ENCODE measurements around the gene KLHL26.

The KLHL26 gene

DNA sequence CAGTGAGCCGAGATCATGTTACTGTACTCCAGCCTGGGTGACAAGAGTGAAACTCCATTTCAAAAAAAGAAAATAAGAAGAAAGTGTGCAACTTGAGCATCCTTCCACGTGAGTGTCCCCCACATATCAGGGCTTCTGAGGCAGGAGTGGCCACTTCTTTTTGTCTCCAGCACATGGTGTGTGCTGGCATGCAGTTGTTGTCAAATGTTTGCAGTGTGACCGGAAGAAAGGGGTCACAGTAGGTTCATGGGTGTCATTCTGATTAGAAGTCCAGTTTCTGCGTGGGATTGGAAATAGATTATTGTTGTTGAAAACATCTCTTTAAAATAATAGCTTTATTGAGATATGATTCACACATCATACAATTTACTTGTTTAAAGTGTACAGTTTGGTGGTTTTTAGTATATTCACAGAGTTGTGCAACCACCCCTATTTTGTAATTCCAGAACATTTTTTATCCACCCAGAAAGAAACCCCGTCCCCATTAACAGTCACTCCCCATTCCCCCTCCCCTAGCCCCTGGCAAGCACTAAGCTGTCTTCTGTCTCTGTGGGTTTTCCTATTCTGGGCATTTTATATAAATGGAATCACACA lies 48.9 kb downstream of the KLHL26 start:
- DNase-seq (ENCODE audit: low spot score) = no peak

GRCh38 chr19:18687740-18688465 lies 51.1 kb downstream of the KLHL26 start:
- no peak for DNase-seq (ENCODE audit: low spot score)

GRCh38 chr19:18696023-18696422 lies 59.2 kb downstream of the KLHL26 start:
- DNase-seq (ENCODE audit: low spot score) = no peak

- DNase-seq (ENCODE audit: low spot score) = no peak
Measured at GRCh38 chr19:18697680-18698079, 60.9 kb downstream of the KLHL26 start.

GRCh38 chr19:18698321-18699167 lies 61.7 kb downstream of the KLHL26 start:
- DNase-seq (ENCODE audit: low spot score) = no peak

DNA sequence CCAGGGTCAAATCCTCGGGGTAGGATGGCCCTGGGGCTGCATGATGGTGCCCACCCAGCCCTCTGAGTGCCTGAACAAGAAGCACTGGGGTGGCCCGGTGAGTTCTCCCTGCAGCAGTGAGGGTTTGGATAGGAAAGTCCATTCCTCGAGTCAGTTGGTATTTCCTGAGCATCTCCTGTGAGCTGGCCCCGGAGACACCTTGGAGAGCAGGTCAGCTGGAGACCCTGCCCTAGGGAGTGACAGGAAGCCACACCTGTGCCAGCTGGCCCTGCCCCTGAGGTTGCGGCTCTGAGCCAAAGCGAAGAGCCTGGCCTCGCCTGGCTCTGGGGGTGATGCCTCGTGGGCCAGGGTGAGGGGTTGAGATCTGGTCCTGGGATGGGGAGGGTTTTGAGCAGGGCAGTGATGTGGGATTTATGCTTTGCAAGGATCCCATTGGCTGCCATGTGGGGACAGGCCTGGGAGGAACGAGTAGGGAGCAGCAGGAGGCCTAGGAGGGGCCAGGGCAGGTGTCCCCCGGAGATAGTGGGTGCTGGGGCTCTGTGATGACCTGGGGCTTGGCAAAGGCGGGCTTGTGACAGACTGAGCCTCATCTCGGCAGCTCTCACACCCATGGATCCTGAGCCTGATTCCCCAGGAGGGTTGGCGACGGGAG lies 62.7 kb downstream of the KLHL26 start:
- DNase-seq (ENCODE audit: low spot score) = no peak

DNA sequence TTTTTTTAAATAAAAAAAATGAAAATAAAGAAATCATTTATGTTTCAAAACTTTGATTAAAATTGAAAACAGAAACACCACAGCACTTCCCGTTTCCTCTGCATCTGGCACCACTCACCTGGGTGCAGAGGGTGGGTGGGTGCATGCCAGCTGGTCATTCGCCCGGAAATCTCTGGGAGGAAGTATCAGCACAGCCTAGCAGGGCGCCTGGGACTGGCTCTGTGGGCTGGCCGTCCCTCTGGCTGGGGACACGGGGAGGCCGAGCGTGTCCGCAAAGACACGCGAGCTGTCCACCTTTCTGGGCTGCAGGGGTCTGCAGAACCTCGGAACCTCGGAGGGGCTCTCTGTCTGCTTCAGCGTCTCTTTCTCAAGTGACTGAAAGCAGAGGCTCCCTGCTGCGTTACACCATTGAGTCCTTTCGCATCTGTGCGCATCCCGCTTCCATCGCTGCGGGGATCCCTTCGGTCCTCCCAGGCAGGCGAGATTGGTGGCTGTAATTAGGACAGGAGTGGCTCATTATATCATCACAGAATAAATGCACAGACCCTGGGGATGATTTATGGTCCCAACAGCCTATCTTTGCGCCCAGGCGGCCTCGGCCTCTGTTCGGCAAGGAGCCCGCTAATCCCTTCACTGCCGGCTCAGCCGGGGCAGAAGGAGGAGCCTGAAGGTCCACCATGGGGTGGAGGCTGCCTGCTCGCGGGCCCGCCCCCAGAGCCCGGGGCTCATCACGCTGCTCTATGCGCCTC lies 63.8 kb downstream of the KLHL26 start:
- DNase-seq (ENCODE audit: low spot score) = no peak

DNA sequence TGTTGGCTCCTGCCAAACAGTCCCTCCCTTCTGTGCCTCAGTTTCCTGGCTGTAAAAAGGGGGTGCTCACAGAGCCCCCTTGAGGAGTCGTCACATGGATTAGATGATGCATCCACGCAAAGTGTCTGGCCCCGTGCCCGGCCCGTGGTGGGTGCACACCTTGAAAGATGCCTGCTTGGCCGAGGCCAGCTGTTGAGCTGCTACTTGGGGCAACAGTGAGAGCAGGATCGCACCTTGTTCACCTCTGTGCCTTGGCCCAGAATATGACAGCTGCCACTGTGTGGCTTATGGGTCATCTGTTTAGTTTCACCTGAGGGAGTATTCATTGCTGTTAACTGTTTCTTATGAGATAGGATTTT lies 64.4 kb downstream of the KLHL26 start:
- no peak for DNase-seq (ENCODE audit: low spot score)

DNA sequence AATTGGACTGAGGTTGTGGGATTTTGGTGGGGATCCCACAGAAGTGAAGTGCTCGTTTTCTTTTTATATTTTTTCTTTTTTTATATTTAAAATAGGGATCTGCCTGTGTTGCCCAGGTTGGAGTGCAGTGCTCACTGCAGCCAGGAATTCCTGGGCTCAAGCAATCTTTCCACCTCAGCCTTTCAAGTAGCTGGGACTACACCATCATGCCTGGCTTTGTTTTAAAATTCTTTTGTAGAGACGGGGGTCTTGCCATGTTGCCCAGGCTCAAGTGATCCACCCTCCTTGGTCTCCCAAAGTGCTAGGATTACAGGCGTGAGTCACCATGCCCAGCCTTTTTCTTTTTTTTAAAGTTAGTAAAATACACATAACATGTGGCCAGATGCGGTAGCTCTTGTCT lies 67.2 kb downstream of the KLHL26 start:
- DNase-seq (ENCODE audit: low spot score) = no peak

DNA sequence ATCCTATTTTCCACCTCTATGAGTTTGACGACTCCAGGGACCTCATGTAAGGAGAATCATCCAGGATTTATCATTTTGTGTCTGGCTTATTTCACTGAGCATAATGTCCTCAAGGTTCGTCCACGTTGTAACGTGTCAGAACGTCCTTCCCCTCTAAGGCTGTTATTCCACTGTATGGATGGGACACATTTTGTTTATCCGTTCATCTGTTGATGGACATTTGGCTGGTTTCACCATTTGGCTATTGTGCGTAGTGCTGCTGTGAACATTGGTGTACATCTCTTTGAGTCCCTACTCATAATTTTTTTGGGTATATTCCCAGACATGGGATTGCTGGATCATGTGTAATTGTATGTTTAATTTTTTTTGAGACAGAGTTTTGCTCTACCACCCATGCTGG lies 68.1 kb downstream of the KLHL26 start:
- no peak for DNase-seq (ENCODE audit: low spot score)

DNA sequence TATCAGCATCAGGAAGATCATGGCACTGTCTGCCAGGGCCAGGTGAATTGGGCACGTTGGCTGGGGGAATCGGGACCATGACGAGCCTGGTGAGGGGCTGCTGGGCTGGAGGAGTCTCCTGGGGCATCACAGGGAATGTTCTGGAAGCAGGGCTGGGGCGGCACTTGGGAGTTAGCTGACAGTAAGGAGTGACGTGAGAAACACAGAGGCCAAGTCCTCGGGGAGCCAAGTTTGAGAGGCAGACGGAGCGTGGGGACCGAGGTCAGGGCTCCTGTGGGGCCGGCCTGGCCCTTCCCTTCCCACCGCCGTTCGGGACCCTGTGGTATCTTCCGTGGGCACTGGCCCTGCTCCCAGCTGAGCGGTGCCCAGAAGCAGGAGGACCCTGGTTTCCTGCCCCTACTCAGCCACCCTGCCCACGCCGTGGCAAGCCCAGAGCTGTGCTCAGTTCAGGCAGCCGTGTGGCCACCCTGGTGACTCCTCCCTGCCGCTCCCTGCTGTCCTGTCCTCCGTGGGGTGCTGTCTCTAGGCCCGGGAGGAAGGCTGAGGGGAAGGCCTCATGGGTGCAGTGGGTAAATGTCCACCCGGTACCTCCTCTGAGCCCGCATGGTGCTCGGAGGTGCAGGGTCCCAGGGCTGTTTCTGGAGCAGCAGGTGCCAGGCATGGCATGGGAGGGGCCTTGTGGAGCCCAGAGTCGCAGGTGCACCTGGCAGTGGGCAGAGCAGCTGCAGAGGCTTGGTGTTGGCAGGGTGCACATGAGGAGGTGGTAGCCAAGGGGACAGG lies 71.8 kb downstream of the KLHL26 start:
- no peak for DNase-seq (ENCODE audit: low spot score)

DNA sequence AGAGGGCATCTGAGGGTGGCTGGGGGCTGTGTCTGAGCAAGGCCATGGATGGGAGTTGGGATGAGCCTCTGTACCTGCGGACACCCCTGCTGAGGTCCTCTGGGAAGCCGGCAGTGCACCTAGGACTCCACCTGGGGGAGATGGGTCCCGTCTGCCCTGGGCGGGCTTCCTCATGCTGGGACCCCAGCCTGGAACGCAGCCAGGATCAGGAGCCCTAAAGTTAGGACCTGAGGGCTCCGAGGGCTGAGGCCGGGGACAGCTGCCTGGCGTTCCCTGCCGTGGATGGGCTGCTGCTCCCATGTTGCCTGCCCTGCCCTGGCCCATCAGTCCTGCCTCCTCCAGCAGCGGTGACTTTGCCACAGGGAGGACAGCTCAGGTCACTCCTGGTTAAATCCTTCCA lies 72.7 kb downstream of the KLHL26 start:
- DNase-seq (ENCODE audit: low spot score) = no peak

DNA sequence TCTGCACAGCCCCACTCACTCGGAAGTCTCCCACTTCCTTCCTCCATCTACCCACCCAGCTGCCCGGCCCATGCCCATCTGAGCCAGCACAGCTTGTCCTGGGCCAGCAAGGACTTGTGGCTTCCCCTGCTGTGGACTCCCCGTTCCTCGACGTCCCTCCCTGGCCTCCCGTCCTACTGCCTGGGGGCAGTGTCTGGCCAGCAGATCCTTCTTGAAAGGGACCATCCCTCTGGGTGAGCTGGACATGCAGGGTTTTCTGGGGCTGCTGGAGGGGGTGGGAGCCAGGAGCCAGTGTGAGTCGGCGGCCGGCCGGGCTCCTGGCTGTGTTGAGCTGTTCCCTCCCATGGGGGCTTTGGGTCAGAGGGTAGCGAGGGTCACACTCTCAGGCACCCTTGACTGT lies 73.4 kb downstream of the KLHL26 start:
- DNase-seq (ENCODE audit: low spot score) = no peak

DNA sequence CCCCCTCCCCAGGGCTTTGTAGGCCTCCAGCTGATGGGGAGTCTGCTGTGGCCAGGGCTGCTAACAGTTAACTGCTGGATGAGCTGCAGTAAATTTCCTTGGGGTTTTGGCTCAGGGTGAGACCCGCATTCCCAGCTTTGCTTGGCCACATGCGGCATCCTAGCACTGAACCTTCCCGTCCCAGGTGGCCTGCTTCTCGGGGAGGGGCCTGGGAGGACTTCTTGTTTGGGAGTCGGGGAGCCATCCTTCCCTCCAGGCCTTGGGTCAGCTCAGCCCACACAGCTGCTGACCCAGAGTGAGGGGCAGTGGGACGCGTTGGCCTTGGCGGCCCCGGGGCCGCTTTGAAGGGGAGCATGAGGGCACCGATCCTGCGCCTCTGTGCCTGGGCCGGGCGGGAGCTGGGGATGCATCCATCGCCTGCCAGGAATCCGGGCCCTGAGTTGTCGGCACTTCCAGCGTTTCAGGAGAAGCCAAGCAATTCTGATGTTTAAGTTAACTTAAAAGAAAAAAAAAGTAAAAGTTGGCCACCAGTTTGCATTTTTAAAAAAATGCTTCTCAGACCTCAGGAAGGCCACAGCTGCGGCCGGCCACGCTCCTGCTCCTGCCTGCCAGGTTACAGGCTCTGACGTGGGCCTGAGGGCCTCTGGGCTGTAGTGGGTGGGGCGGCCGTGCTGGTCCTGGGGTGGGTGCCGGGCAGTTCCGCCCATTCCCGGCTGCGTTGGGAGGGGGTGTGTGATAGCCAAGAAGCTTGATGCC lies 74.3 kb downstream of the KLHL26 start:
- no peak for DNase-seq (ENCODE audit: low spot score)

DNA sequence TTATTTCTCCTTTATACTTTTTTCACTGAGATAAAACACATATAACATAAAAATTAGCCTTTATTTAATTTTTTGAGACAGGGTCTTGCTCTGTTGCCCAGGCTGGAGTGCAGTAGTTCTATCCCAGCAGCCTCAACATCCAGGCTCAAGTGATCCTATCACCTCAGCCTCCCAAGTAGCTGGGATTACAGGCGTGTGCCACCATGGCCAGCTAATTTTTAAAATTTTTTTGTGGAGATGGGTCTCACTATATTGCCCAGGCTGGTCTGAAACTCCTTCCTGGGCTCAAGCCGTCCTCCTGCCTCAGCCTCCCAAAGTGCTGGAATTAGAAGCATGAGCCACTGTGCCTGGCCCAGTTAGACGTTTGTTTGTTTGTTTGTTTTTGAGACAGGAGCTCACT lies 75.1 kb downstream of the KLHL26 start:
- DNase-seq (ENCODE audit: low spot score) = no peak

GRCh38 chr19:18712981-18713380 lies 76.2 kb downstream of the KLHL26 start:
- DNase-seq (ENCODE audit: low spot score) = no peak

DNA sequence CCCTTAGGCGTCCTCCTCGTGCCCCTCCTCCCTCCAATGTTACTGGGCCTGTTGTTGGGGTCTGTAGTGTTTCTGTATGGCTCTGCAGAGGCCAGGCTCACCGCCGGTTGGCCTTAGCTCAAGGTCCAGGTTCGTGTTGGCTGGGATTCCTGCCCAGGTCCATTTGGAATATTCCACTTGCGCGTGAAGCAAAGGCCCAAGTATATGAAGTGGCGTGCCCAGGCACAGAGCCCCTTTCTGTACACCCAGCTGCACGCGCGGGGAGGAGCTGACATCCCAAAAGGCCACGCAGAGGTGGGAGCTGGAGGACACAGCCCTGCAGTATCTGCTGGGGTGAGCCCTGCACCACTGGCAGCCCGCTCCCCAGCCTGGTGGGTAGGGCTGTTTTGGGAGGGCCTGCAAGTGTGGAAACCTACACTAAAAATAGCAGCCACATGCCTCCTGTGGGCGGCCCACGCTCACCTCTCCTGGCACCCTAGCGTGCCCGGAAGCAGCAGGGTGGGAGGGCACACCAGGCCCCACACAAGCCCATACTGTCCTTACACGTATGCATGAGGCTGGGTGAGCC lies 76.8 kb downstream of the KLHL26 start:
- DNase-seq (ENCODE audit: low spot score) = no peak

- DNase-seq (ENCODE audit: low spot score) = no peak
Measured at GRCh38 chr19:18715416-18715815, 78.6 kb downstream of the KLHL26 start.

DNA sequence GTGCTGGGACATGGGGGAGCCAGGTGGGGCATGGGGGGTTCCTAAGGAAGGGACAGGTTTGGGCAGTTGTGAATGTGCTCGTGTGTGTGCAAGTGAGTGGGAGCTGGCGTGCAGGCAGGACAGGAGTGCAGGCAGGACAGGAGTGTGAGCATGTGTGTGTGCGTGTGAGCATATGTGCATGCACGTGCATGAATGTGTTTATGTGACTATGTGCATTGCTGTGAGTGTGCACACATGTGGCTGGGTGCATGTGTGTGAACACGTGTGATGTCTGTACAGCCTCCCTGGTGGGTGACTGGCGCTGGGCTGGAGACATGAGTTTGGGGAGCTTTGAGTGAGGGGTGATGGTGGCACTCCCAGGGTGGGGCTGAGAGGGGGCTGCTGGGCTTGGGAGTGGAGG lies 80.0 kb downstream of the KLHL26 start:
- DNase-seq (ENCODE audit: low spot score) = no peak

- DNase-seq (ENCODE audit: low spot score) = no peak
Measured at GRCh38 chr19:18717601-18718000, 80.8 kb downstream of the KLHL26 start.
